K562 (cell line): ENCODE measurements around the gene PRCC. TPM values are rescaled to one million over a fixed set of nuclear protein-coding genes. Genes with fewer than 3 reads are reported as not detected.

Source experiments
- ATAC-seq: fragments of 200-7000 bp; cut with Tn5 transposase; 3 replicates; pipeline ENCODE4 v1.9.1; 2020; ENCODE audit warnings: moderate library complexity
- BruUV-seq: library from RNA; stranded (reverse); fragments of 400-500 nt; replicated peaks from 2 replicates; lab custom pipeline; 2021; lab: Mats Ljungman, UMichigan
- CTCF ChIA-PET: fragments of 300-600 bp; formaldehyde crosslinking; extraction: SDS; loops from one replicate; lab custom pipeline; 2021; ENCODE audit warnings: low intra/inter-chr PET ratio; lab: Yijun Ruan, JAX
- POLR2A ChIA-PET: fragments of 300-600, 350-650 bp; sonication (Branson Sonifier 250); formaldehyde crosslinking; extraction: SDS; loops from one replicate; lab custom pipeline; 2021; ENCODE audit warnings: antibody characterized with exemption, inconsistent platforms; lab: Yijun Ruan, JAX
- DNase-seq, 4 experiments: peaks; one replicate each; pipeline versions ENCODE4 v3.0.0 to v3.0.0-alpha.2; 2011 to 2018; ENCODE audit warnings: low spot score in 3 of 4, mixed read lengths in 3 of 4; ENCODE audit errors: extremely low read depth in 1 of 4
- FAIRE-seq: peaks from 2 replicates; lab custom pipeline; 2011; peaks lifted over from hg19 to GRCh38; lab: Jason Lieb, UNC
- H2AFZ ChIP-seq: 2 replicates; pipeline ENCODE4 v1.6.0; 2011; ENCODE audit warnings: low read depth, low read length, control low read depth, inconsistent platforms
- H3K27ac ChIP-seq: fragments of 200-600 bp; 3 replicates; pipeline ENCODE4 v1.8.0; 2011; ENCODE audit warnings: low read depth, mild to moderate bottlenecking, control low read depth, inconsistent platforms, low read length, moderate library complexity, mixed read lengths; ENCODE audit errors: extremely low read depth
- H3K27me3 ChIP-seq, 2 experiments: fragments of 300-600 bp in 1 of 2; 2 replicates in 1 of 2; 3 replicates in 1 of 2; pipeline versions ENCODE4 v1.6.0 to v1.8.0; 2011; ENCODE audit warnings: inconsistent platforms in 2 of 2, low read length in 2 of 2, mild to moderate bottlenecking in 1 of 2, mixed read lengths in 1 of 2, moderate library complexity in 1 of 2; ENCODE audit not compliant: control insufficient read depth in 2 of 2, insufficient read depth in 2 of 2
- H3K36me3 ChIP-seq: fragments of 300-600 bp; 3 replicates; pipeline ENCODE4 v1.8.0; 2011; ENCODE audit warnings: mild to moderate bottlenecking, low read length, inconsistent platforms; ENCODE audit not compliant: control insufficient read depth, insufficient read depth
- H3K4me1 ChIP-seq, 2 experiments: fragments of 200-600 bp in 1 of 2; replicated peaks in 1 of 2; 2 replicates in 1 of 2; 3 replicates in 1 of 2; pipeline versions ENCODE4 v1.5.1 to v1.8.0; 2011; ENCODE audit warnings: inconsistent platforms in 2 of 2, low read length in 2 of 2, mild to moderate bottlenecking in 1 of 2, mixed read lengths in 1 of 2, moderate library complexity in 1 of 2; ENCODE audit not compliant: control insufficient read depth in 2 of 2, insufficient read depth in 2 of 2
- H3K4me2 ChIP-seq: 2 replicates; pipeline ENCODE4 v1.6.1; 2011; ENCODE audit warnings: low read length, control low read depth, inconsistent platforms, mixed read lengths; ENCODE audit not compliant: insufficient read depth
- H3K4me3 ChIP-seq: fragments of 200-600 bp; sonication (generic), shearing (Covaris generic); 2 replicates; pipeline ENCODE4 v1.5.1; 2016; ENCODE audit warnings: control low read depth, inconsistent platforms
- H3K79me2 ChIP-seq: fragments of 200-600 bp; 3 replicates; pipeline ENCODE4 v1.8.0; 2011; ENCODE audit warnings: low read length, inconsistent platforms; ENCODE audit not compliant: control insufficient read depth, insufficient read depth
- H3K9ac ChIP-seq, 2 experiments: 2 replicates each; pipeline versions ENCODE4 v1.6.0 to v1.6.1; 2011; ENCODE audit warnings: low read depth in 2 of 2, low read length in 2 of 2, control low read depth in 1 of 2, inconsistent platforms in 1 of 2, mild to moderate bottlenecking in 1 of 2, mixed read lengths in 1 of 2; ENCODE audit not compliant: insufficient read depth in 1 of 2
- H3K9me1 ChIP-seq: one replicate; pipeline ENCODE4 v1.6.0; 2011; ENCODE audit warnings: inconsistent platforms, mild to moderate bottlenecking, low read length, moderate library complexity; ENCODE audit not compliant: control insufficient read depth, insufficient read depth
- H3K9me3 ChIP-seq: replicated peaks from 2 replicates; pipeline ENCODE4 v1.5.1; 2011; ENCODE audit warnings: low read depth, low read length, inconsistent platforms; ENCODE audit not compliant: control insufficient read depth, insufficient read depth
- H4K20me1 ChIP-seq: replicated peaks from 2 replicates; pipeline ENCODE4 v1.6.1; 2011; ENCODE audit warnings: low read length, inconsistent platforms, mixed read lengths; ENCODE audit not compliant: control insufficient read depth, insufficient read depth
- AFF4 ChIP-seq: sonication (generic); formaldehyde crosslinking; IDR thresholded peaks from 2 replicates; pipeline ENCODE4 v1.8.0; 2023; ENCODE audit warnings: mild to moderate bottlenecking, missing genetic modification reagents
- ATF1 ChIP-seq, 2 experiments: fragments of 450-650 bp in 1 of 2; IDR thresholded peaks; 2 replicates each; pipeline ENCODE4 v1.6.1; 2016; ENCODE audit warnings: missing compliant biosample characterization in 1 of 2, missing genetic modification characterization in 1 of 2
- BCOR ChIP-seq: fragments of 450-650 bp; IDR thresholded peaks from 2 replicates; pipeline ENCODE4 v1.6.1; 2016
- BRCA1 ChIP-seq, 2 experiments: fragments of 450-650 bp in 1 of 2; sonication (generic) in 1 of 2; formaldehyde crosslinking in 1 of 2; IDR thresholded peaks; 2 replicates each; pipeline versions ENCODE4 v1.5.0 to v1.6.1; 2017 to 2020; ENCODE audit warnings: mild to moderate bottlenecking in 1 of 2, missing genetic modification reagents in 1 of 2
- CREM ChIP-seq: IDR thresholded peaks from 2 replicates; pipeline ENCODE4 v1.6.1; 2014; ENCODE audit warnings: antibody characterized with exemption, low read depth
- GABPA ChIP-seq: fragments of 200-800 bp; sonication (Bioruptor generic); conservative IDR thresholded peaks from 2 replicates; pipeline ENCODE4 v1.6.1; 2016; ENCODE audit warnings: low read depth, missing genetic modification characterization, missing compliant biosample characterization
- KDM1A ChIP-seq, 2 experiments: fragments of 450-650 bp; IDR thresholded peaks; 2 replicates each; pipeline ENCODE4 v1.6.1; 2016; ENCODE audit warnings: mild to moderate bottlenecking in 2 of 2
- NCOA2 ChIP-seq, 2 experiments: fragments of 450-650 bp; IDR thresholded peaks; 2 replicates each; pipeline ENCODE4 v1.6.1; 2018; ENCODE audit warnings: mild to moderate bottlenecking in 2 of 2, moderate library complexity in 1 of 2; ENCODE audit not compliant: partially characterized antibody in 2 of 2
- NFE2L1 ChIP-seq: fragments of 450-650 bp; IDR thresholded peaks from 2 replicates; pipeline ENCODE4 v1.6.1; 2016; ENCODE audit warnings: missing genetic modification characterization, low read depth, mild to moderate bottlenecking, missing compliant biosample characterization, moderate library complexity, borderline replicate concordance
- ZFP91 ChIP-seq: sonication (generic); formaldehyde crosslinking; IDR thresholded peaks from 2 replicates; pipeline ENCODE4 v1.8.0; 2022; ENCODE audit warnings: mild to moderate bottlenecking, missing genetic modification reagents
- ZNF165 ChIP-seq: fragments of 250-450 bp; sonication (Bioruptor Pico); IDR thresholded peaks from 2 replicates; pipeline ENCODE4 v1.4.0; 2020; ENCODE audit warnings: borderline replicate concordance
- WGBS: fragments of 100-300 bp; shearing (Covaris generic); methylation state at CpG from one replicate; pipeline ENCODE4 v1.1.6; 2016; ENCODE audit warnings: low coverage, mixed read lengths; ENCODE audit not compliant: insufficient coverage; ENCODE audit errors: missing lambda C conversion rate; 5-methylcytosine and 5-hydroxymethylcytosine counted together
- in situ Hi-C: fragments of 300-500 bp; cut with MboI; formaldehyde crosslinking; loops from 4 replicates; pipeline ENCODE4 v1.15.0; 2018; ENCODE audit warnings: inconsistent platforms, mixed read lengths
- intact Hi-C: fragments of 100-400 bp; cut with micrococcal nuclease; formaldehyde crosslinking; loops from 2 replicates; pipeline ENCODE4 v1.14.2; 2022
- polyA plus RNA-seq, 8 experiments: library from polyadenylated mRNA; depleted of rRNA in 4 of 8; stranded (reverse) in 5 of 8; unstranded in 3 of 8; fragments of >200 nt; fragmentation: Nextera tagmentation in 2 of 8; fragmentation: Illumina TruSeq in 1 of 8; extraction: Ambion mirVana in 2 of 8; extraction: Trizol in 1 of 8; gene quantifications; 2 replicates each; pipeline versions ENCODE4 v1.2.1 to v1.2.3, GENCODE V29; 2011 to 2014; ENCODE audit warnings: inconsistent platforms in 1 of 8, missing spikeins in 1 of 8
- total RNA-seq, 7 experiments: library from RNA; depleted of rRNA in 6 of 7; stranded (reverse); fragments of >200 nt in 6 of 7; fragmentation: Illumina TruSeq in 2 of 7; extraction: Trizol in 2 of 7; gene quantifications; 2 replicates each; pipeline versions ENCODE4 v1.2.1 to v1.2.3, GENCODE V29; 2011 to 2021; ENCODE audit warnings: low replicate concordance in 1 of 7
- TF ChIP-seq, protein P1 (sequence below), 3 experiments: IDR thresholded peaks in 2 of 3; conservative IDR thresholded peaks in 1 of 3; 2 replicates each; pipeline ENCODE4 v1.5.1; 2011 to 2012; ENCODE audit warnings: low read length in 3 of 3, mild to moderate bottlenecking in 3 of 3, control low read depth in 2 of 3, improper control_type of control experiment in 1 of 3, inconsistent platforms in 1 of 3, low read depth in 1 of 3, mixed read lengths in 1 of 3, moderate library complexity in 1 of 3; ENCODE audit not compliant: insufficient read depth in 2 of 3

Gene PRCC
- total and polyA plus RNA-seq, 9 of the 15 experiments (the other 6 are each of a cell fraction or from before 2014, with no cell fraction given), result 23.9 to 201 (median 41.1) TPM

DNA sequence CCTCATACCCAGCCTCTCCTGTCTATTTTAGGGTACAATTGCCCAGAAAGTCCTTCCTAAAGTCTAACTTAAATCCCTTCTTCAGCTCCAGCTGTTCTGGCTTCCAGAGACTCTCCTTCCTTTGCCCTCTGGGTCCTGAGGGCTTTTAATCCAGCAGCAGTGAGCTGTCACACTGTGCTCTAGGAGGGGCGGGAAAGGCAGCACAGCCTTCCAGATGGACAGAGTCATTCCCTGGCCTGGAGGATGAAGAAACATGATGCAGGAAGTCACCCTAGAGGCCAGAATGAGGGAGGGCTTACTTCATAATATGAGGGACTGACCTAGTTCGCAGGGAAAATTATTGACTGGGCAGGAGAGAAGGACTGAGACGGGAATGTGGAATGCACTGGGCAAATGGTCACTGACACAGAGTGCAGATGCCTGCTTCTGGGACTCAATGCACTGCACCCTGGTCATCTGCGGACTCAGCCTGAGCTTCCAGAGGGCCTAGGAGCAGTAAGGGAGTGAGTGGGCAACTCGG lies 48.0 kb downstream of the PRCC start:
- Histone ChIP-seq H3K4me1 (peaks cover 50 to 65% of the 10 kb centered on the region in 2 experiments), H3K9ac (peak overlapping the region; percentile 58 to 87; a peak in 3 of 4 replicates), H2AFZ (peak overlapping the region; percentile 91; the same call in 1 of the 2 replicates), H3K27me3 (no peaks in the 10 kb centered on the region), H3K9me1 (no peaks in the 10 kb centered on the region), H3K4me2 (peak overlapping the region; percentile 83), H4K20me1 (no peaks in the 10 kb centered on the region), H3K27ac (peak overlapping the region; percentile 77; the same call in 1 of the 3 replicates), H3K79me2 (peaks cover 22% of the 10 kb centered on the region), H3K36me3 (peaks cover 16% of the 10 kb centered on the region; the same call in 2 of the 3 replicates), H3K9me3 (no peaks in the 10 kb centered on the region), H3K4me3 (no peak overlapping the region)
- intact Hi-C loops, result no loop called here
- WGBS, result 63% methylated on average over 5 of the region's 5 CpGs
- DNase-seq, result peak in 3 of 4 experiments; percentile 41 to 50 (median 50)
- ATAC-seq, result no peak
- ChIA-PET POLR2A (interaction anchor here (0.9 kb wide), 1 partner anchor 74 kb away, joined by 3 read pairs; no protein-coding TSS in a partner anchor), CTCF (interaction anchor here (0.6 kb wide), 1 partner anchor 57 kb away, joined by 4 read pairs; no protein-coding TSS in a partner anchor)
- in situ Hi-C loops, result no loop called here
- FAIRE-seq, result peak; percentile 35
- no TSS peak for BruUV-seq
- TF ChIP-seq CREM (peak; percentile 43; the same call in 1 of the 2 replicates), NFE2L1 (tag) (no peak), ZNF165 (0 out of 2 replicates have a peak, but pooled peaks have one; percentile 23), BCOR (peak; percentile 79), BRCA1 (IDR thresholded peaks at IDR 0.05) (no peak), BRCA1 (CRISPR knock-in tag; IDR thresholded peaks at IDR 0.05) (no peak), NCOA2 (IDR thresholded peaks at IDR 0.05; ENCODE audit: partially characterized antibody in 2 of 2) (no peak), AFF4 (CRISPR knock-in tag) (no peak), ZFP91 (CRISPR knock-in tag) (no peak), ATF1 (CRISPR knock-in tag; IDR thresholded peaks at IDR 0.05) (no peak), ATF1 (tag; IDR thresholded peaks at IDR 0.05) (peak; percentile 40; the same call in 1 of the 2 replicates), KDM1A (IDR thresholded peaks at IDR 0.05) (peak; percentile 22 to 38; a peak in 1 of 4 replicates), GABPA (tag) (no peak)
- TF ChIP-seq, protein P1, sequence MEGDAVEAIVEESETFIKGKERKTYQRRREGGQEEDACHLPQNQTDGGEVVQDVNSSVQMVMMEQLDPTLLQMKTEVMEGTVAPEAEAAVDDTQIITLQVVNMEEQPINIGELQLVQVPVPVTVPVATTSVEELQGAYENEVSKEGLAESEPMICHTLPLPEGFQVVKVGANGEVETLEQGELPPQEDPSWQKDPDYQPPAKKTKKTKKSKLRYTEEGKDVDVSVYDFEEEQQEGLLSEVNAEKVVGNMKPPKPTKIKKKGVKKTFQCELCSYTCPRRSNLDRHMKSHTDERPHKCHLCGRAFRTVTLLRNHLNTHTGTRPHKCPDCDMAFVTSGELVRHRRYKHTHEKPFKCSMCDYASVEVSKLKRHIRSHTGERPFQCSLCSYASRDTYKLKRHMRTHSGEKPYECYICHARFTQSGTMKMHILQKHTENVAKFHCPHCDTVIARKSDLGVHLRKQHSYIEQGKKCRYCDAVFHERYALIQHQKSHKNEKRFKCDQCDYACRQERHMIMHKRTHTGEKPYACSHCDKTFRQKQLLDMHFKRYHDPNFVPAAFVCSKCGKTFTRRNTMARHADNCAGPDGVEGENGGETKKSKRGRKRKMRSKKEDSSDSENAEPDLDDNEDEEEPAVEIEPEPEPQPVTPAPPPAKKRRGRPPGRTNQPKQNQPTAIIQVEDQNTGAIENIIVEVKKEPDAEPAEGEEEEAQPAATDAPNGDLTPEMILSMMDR (IDR thresholded peaks at IDR 0.05 in 2 of 3, conservative IDR thresholded peaks at IDR 0.05 in 1 of 3; ENCODE audit: insufficient read depth in 2 of 3, low read depth in 1 of 3, low read length in 3 of 3), result 0 out of 6 replicates have a peak, but pooled peaks of 1 of the 3 experiments have one; percentile 9
